Stimulated activated CD8-positive, alpha-beta memory T cell treated with anti-CD3 and anti-CD28 coated beads, Interleukin-15, amount 100 ng/mL, for 24 hours (primary cell): ENCODE measurements around the gene MAPKAPK2.
"Not testable (repeated sequence)": the region's sequence is repeated elsewhere in the genome, so short reads cannot be mapped to it uniquely, and the experiment has no call there.

ENCODE experiments used
- DNase-seq: peaks from one replicate; pipeline ENCODE4 v3.0.0-alpha.2; 2020; ENCODE audit warnings: low read depth

The MAPKAPK2 gene

DNA sequence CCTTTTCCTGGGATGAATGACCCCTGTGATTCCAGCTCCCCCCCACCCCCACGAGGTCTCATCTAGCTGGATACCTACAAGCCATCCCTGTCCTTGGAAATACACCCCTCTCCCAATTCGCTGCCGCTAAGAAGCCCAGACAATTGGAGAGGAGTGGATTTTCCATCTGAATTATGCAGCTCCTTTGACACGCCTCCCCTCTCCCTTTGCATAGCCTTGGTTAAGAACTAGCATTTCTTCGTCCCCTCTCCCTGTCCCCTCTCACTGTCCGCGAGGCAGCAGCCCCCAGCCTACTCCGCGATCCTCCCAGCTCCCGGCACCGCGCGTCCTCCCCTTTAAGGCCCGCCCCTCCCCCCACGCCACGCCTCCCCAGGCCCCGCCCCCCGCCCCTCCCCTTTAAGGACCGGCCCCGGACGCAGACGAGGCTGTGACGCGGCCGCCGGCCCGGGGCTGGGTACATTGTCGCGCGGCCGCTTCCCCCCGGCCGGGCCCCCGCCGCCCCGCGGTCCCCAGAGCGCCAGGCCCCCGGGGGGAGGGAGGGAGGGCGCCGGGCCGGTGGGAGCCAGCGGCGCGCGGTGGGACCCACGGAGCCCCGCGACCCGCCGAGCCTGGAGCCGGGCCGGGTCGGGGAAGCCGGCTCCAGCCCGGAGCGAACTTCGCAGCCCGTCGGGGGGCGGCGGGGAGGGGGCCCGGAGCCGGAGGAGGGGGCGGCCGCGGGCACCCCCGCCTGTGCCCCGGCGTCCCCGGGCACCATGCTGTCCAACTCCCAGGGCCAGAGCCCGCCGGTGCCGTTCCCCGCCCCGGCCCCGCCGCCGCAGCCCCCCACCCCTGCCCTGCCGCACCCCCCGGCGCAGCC is at the start of gene MAPKAPK2:
MAPKAPK2 (plus strand) TSS at position 428 of the 856 bp plus-strand sequence; CDS start at position 753, 325 bp downstream.
- DNase-seq, result peak; percentile 59

DNA sequence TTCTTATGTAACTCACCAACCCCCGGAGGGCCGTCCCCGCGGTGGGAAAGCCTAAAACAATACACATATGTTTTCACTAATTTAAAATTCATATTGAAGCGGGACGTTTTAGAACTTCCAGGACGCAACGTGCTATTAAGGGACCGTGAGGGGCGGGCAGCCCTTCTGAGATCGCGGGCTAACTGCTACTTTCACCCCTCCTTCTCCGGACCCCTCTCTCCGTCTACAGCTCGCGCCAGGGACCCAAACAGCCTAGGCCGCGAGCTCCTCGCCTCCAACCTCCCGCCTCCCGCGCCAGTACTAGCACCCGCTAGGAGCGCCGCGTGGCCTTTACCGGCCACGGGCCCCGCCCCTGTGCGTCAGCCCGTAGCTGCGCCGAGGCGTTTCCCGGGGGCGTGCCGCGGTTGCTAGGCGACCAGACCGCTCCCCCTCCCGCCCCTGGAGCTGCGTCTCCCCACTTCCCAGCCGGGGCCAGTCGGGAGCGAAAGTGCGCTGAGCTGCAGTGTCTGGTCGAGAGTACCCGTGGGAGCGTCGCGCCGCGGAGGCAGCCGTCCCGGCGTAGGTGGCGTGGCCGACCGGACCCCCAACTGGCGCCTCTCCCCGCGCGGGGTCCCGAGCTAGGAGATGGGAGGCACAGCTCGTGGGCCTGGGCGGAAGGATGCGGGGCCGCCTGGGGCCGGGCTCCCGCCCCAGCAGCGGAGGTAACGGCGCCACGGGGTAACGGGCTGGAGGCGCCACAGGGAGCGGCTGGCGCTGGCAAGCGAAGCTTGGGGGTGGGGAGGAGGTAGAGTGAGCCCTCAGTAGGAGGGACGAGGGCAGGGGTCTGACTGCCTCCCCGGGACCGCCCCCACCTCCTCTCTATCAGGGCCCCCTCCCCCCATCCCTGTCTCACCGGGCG is 49.4 kb upstream of the MAPKAPK2 start, which contains the start of gene DYRK3:
DYRK3 (plus strand) TSS at position 457 of the 898 bp plus-strand sequence; CDS start at position 625, 168 bp downstream.
- peak; percentile 81 for DNase-seq

DNA sequence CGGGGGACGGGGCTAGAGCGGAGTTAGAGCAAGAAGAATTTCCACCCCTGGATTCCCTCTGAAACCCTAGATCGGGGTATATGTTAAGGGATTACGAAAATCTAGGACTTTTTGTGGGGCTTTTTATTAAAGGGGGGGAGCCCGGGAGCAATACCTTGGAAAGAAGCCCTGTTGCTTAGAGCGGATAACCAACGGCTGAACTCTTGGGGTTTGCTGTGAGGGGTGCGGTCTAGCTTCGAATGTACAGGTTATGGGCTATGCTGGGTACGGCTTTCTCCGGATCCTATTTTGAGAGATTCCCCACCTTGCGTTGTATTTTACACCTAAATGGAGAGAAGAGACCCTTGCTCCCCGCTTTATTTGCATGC is 48.7 kb upstream of the MAPKAPK2 start:
- DNase-seq, result no peak

DNA sequence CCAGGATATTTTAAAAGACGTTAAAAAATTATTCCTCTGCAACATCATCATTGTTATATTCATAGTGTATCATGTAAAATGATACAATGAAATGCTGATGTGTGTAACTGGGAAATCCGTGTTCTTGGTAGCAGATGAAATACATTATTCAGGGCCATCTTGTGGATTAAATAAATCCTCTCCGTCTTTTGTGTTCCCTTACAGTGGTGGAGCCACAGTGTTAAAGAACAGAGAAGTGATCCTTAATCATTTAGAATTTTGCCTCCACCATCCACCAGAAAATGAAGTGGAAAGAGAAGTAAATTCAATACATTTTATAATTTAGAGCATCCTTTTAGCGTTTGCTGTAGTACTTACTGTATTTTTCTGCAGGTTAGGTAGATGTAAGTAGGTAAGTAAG is 48.0 kb upstream of the MAPKAPK2 start:
- no peak for DNase-seq

DNA sequence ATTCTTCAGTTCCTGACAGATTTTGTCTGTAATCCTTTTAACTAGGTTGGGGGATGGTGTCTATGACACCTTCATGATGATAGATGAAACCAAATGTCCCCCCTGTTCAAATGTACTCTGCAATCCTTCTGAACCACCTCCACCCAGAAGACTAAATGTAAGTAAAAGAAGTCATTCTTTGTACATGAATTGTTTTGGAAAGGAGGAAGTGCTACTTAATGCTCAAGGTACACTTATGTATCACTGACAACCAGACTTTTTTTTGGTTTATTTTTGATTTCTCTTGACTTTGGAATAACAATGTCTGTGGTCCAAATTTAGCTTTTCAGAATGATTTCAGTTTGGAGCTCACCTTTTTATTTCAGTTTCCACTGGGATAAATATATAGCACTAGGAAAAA is 47.1 kb upstream of the MAPKAPK2 start:
- DNase-seq, result no peak

DNA sequence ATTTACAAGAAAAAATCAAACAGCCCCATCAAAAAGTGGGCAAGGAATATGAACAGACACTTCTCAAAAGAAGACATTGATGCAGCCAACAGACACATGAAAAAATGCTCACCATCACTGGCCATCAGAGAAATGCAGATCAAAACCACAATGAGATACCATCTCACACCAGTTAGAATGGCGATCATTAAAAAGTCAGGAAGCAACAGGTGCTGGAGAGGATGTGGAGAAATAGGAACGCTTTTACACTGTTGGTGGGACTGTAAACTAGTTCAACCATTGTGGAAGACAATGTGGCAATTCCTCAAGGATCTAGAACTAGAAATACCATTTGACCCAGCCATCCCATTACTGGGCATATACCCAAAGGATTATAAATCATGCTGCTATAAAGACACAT is 42.6 kb upstream of the MAPKAPK2 start:
- not testable (repeated sequence) for DNase-seq

DNA sequence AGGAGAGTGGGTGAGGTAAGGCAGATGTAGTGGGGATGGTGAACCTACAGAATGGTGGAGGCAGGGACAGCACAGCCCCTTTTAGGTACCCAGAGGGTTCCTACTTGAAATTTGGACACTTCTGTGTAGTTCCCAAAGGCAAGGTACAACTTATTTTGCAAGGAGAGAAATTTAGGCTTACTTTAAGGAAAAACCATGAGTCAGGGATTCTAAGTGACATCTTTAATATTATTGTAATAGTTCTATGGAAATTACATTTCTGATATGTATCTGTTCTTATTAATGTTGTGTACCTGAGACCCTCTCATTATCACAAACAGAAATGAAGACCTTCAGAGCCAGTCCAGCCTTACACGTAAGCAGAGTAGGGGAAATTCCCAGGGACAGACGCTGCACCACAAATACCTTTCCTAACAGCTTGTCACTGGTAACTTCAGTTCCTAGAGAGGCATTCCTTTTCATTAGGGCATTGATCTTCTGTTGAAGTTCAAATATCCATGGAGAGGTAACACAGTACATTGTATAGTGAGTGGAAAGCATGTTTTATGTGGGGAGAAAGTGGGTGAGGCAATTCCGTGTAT is 41.5 kb upstream of the MAPKAPK2 start:
- no peak for DNase-seq

DNA sequence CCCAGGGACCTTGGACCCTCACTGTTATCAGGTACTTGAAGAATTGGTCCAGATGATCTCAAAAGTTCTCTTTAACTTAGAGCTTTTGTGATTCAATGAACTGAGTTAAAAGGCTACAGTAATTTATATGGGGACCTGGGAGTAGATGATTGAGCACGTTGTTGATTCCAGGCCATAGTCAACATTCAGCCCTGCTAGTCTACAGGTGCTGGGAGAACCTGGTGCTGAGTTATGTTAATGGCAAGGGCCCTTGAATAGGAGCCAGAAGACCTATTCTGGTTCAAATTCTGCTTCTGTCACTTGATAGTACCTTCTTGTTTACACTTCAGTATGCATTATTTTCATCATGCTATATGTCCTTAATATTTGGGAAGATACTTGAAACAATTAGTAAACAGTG is 38.2 kb upstream of the MAPKAPK2 start:
- DNase-seq, result no peak

DNA sequence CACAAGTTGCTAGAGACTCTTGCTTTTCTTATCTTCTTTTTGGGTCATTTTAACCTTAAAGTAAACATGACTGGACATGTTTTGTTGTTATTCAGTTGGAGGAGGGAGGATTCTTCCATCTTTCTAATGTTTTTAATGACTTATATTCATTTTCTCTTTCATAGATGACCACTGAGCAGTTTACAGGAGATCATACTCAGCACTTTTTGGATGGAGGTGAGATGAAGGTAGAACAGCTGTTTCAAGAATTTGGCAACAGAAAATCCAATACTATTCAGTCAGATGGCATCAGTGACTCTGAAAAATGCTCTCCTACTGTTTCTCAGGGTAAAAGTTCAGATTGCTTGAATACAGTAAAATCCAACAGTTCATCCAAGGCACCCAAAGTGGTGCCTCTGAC is 37.5 kb upstream of the MAPKAPK2 start:
- no peak for DNase-seq

DNA sequence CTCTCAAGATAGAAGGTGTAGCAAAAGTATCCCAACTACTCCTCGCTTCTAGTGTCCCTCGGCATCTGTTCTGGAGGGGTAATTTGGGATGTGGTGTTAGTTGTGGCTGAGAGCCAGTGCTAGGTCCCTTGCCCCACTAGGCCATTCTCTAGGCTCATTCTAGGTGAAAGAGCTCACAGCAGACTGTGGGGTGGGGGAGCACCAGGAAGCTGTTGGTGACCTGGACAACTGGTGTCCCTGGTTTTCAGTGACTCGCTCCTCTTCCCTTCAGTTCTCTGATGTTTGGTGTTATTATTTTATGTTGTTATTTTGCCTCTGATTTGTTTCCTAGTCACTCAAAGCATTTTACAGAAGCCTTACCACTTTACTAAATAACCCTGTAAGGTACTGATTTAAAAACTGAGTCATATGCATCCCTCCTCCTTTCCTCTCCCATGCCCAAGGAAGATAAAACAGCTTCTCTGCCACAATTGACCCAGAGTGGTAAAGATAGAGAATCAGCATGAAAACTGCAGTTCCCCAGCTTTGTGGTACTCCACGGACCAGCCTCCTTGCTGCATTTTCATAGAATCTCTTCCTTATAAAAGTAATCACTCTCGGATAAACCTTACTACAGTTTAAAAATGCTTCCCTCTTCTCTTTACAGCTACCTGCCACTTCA is 35.3 kb upstream of the MAPKAPK2 start:
- no peak for DNase-seq

DNA sequence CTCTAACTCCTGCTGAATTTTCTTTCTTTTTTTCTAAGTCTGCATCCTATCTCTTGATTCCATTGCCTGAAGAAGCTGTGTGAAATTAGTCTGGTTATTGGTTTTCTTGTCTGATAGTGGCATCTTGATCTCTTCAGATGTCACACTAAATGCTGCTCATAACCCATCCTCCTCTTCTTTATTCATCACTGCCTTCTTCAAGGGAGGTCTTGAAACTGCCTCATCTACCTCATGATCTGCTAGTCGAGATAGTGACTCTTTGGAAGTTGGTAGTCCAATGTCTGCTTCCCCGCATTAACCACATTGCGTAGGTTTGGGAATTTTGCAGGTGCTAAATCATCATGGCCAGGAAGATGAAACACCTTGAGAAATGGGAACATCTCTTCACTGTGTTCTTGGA is 33.7 kb upstream of the MAPKAPK2 start:
- no peak for DNase-seq

DNA sequence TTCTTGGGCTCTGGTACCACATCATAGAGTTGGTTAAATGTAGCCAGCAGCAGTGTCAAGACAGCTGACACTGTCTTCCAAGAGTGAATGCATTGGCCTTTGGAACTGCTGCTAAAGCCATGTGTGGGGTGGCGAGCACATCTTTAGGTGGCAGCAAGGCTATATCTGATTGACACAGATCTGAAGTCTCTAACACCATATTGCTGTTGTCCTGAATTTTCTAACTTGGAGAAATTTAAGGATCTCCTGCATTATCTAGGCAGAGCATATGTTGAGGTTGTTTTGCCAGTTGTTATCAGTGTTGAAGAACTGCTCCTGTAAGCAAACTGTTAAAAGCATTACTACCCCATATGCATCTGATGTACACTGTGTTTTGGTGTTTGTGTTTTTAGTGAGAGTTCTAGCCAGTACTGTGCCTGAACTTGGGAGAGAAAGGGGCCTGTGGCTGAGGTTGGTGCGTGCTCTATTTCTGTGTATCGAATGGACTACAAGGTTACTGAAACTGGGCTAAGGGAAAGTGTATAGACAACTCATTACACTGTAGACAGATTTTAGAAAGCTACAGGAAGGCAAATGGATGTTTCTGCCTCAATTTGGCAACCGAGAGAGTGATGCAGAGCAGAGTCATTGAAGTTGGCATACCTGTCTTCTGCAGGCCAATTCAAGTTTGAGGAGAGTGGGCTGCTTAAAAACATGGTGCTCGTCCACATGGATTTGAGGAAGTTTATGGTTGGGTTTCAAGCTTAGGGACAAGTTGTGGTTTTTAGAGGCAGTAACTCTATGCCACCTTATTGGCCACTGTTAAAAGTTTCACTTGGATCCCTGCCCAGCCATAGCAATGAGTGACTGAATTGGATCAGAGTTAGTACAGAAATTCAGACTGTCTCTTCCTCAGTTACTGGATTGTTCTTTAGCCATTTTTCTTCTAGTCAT is 32.5 kb upstream of the MAPKAPK2 start:
- DNase-seq, result no peak

DNA sequence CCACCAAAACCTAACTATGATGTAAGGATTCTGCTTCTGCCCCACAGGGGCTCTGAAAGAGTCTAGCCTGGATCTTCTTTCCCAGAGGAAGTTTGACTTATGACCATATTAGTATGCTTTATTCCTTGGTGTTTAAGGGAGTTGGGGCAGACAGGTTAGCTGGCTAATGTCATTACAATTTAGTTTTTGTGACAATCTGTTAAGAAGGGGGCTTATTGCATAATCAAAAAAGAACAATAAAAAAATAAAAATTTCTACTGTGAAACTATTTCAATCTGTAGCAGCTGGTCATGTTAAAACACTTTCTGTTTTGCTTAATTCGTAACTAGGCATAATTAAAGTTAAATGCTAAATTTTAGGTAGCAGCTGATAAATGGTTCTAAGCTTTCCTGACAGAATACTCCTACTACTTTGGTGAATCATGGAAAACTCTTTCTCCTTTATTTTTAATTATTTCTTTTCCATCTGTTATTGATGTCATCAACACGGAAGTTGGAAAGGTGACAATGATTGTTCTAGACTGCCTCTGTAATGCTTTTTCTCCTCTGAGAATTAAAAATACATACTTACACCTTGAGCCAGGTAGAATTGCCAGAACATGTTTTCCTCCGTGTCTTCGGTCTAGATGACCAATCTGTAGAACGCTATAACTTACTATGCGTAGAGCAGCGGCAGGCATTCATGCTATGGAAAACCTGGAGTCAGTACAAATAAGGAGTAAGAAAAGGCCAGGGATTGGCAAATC is 30.8 kb upstream of the MAPKAPK2 start:
- DNase-seq, result no peak

DNA sequence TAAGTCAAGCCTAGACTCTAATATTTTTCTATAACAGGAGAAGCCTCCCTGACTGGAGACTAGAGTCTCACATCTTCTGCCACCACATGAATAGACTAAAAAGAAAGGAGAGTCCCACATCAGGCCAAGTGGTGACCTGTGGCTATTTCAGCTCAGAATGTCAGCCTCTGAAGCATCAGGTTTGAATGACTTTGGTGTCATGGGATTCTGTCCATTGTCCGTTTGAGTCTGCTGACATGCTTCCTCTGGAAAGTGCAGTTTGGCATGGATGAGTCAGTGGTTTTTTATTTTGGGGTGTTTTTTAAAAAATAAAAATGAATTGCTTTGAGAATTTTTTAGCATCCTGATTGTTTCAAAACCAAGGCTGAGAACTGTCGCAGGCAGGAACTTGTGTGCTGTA is 29.9 kb upstream of the MAPKAPK2 start:
- no peak for DNase-seq

DNA sequence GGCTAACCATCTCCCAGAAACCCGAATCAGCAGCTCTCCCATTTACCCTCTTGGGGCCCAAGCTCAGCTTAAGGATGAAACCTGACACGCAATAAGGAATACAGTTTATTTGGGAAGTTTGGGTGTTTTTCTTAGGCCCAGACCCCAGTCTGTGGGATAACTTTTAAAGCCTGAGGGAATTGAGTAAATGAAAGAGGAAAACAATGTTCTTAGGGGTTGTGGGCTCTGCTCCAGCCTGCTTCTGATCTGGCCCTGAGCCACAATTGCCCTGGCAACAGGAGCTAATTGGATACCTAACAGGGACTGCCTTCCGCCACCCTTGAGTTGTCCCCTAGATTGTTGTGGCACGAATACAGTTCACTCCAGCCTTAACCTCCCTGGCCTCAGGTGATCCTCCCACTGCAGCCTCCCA is 29.2 kb upstream of the MAPKAPK2 start:
- no peak for DNase-seq

DNA sequence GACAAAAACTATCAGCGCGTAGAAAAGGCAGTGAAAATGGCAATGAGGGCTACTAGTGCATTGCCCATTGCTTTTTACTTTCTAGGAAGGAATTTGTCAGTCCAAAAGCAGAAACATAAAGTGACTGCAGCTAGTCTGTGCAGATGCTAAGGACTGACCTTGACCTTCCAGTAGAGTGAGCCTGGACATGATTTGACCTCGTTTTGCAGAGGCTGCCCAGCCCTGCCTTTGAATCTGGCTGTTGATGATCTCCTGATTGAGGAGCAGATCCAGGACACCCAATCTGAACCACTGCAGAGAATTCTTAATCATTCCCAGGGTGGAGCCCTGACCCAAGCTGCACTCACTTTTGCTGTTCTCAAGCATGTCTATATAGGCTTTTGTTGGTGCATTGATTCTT is 27.8 kb upstream of the MAPKAPK2 start:
- DNase-seq, result no peak

DNA sequence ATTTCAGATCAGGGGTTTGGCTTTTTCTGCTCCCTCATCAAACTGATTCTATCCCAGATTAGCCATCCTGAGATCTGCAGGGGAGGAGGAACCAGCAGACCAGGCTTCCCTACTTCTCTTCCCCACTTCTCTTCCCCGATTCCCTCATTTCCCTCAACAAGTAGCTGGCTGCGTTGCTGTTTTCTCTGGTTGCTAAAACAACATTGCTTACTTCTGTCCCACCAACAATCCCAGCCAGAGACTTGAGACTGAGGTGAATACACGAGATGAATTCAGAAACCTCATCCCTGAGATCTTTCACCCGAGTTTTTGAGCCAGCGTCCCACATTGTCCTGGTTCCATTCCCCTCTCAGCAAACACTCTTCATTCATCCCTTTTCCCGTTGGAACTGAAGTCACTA is 27.0 kb upstream of the MAPKAPK2 start:
- no peak for DNase-seq

DNA sequence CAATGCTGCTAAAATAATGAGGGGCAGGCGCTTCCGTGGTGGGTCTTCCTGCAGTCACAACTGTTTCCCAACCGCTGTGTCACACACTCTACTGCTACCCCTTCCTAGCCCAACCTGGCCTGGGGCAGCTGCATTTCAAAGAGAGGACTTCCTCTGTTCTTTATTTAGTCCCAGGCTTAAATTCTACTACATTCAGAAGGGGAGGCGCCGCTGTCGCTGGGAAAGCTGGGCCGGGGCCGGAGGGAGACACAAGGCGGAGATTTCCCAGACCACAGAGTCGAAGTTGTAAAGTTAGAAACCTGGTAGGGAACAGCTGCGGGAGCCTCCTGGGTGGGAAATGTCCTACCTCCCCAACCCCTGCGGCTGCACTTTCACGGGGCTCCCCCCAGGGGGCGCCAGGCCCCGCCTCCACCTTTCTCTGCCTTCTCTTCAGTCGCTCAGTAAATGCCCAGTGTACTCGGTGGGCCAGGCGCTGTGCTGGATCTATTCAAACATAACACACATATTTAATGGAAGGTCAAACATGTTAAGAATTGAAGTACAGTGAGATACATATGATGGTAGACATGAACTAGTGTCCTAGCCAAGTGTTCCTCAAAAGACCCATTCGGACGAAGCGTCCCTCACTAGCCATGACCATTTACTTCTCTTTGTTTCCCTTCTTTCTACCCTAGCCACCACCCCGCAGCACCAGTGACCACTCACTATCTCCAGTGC is 26.3 kb upstream of the MAPKAPK2 start:
- DNase-seq, result no peak

DNA sequence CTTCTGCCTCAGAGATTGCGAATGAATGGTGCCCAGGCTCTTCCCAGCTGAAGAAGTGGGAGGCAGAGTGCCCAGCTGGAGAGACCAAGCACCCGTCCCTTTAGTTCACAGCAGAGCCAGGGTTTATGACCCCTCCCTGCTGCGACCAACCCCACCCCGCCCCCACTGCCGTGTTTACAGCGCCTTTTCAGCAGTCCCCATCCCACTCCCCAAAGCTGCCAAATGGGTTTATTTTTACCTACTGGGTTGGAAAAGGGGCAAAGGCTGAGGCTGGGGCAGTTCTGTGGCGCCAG is 25.8 kb upstream of the MAPKAPK2 start:
- DNase-seq, result no peak

DNA sequence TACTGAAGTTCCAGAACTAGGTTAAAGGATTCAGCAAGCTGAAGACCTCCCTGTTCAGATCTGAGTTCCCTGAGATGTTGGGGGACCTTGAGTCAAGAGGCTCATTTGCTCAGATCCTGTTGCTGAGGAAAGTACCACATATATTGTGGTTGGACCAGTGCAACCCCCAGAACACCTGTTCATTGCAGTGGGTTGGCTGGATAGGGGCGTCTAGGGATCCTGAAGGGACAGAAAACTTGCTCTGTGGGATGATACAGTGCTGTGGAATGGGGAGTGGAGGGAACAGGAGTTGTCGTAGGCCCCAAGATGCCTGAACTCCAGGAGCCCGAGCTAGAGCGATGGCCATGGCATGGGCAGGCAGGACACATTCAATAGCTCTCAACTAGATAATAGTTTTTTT is 24.6 kb upstream of the MAPKAPK2 start:
- DNase-seq, result no peak
